NCI-H2227 (cell line): ENCODE measurements around the gene CTIF.
A peak's percentile ranks its signal among the peaks of the same experiment; 100 is the strongest.
"Not testable (repeated sequence)": the region's sequence is repeated elsewhere in the genome, so short reads cannot be mapped to it uniquely, and the experiment has no call there.

Source experiments
- DNase-seq: peaks from one replicate; lab custom pipeline; 2025; ENCODE audit not compliant: unreplicated experiment; lab: John Stamatoyannopoulos, UW

Gene CTIF

GRCh38 chr18:48638896-48639771, 100.3 kb downstream of the CTIF start:
- DNase-seq: no peak

GRCh38 chr18:48639772-48640432, 101.1 kb downstream of the CTIF start:
- DNase-seq: no peak

- no peak for DNase-seq
Observed at GRCh38 chr18:48640566-48641270, 101.9 kb downstream of the CTIF start.

- DNase-seq: no peak
Observed at GRCh38 chr18:48641981-48642380, 103.2 kb downstream of the CTIF start.

GRCh38 chr18:48642503-48642902, 103.7 kb downstream of the CTIF start:
- no peak for DNase-seq

- no peak for DNase-seq
Observed at GRCh38 chr18:48643262-48643661, 104.4 kb downstream of the CTIF start.

- no peak for DNase-seq
Observed at GRCh38 chr18:48644029-48644428, 105.2 kb downstream of the CTIF start.

GRCh38 chr18:48645427-48646002, 106.7 kb downstream of the CTIF start:
- no peak for DNase-seq

- DNase-seq: no peak
Observed at GRCh38 chr18:48646976-48647375, 108.1 kb downstream of the CTIF start.

GRCh38 chr18:48649231-48649630, 110.4 kb downstream of the CTIF start:
- peak; percentile 68 for DNase-seq

- not testable (repeated sequence) for DNase-seq
Observed at GRCh38 chr18:48654591-48654990, 115.8 kb downstream of the CTIF start.

GRCh38 chr18:48655508-48655907, 116.7 kb downstream of the CTIF start:
- DNase-seq: no peak

- peak; percentile 49 for DNase-seq
Observed at GRCh38 chr18:48656176-48656575, 117.3 kb downstream of the CTIF start.

GRCh38 chr18:48656582-48656981, 117.8 kb downstream of the CTIF start:
- DNase-seq: peak; percentile 92

GRCh38 chr18:48657447-48658120, 118.8 kb downstream of the CTIF start:
- DNase-seq: peak; percentile 56

GRCh38 chr18:48658721-48659120, 119.9 kb downstream of the CTIF start:
- DNase-seq: no peak

GRCh38 chr18:48659188-48660009, 120.6 kb downstream of the CTIF start:
- no peak for DNase-seq

GRCh38 chr18:48660346-48661228, 121.8 kb downstream of the CTIF start:
- DNase-seq: peak; percentile 82

GRCh38 chr18:48661421-48661820, 122.6 kb downstream of the CTIF start:
- no peak for DNase-seq
